Activated gamma-delta T cell (primary cell): Measurements from ENCODE around the gene PEMT.

Experiments used
- DNase-seq: peaks from one replicate; lab custom pipeline; 2025; lab: John Stamatoyannopoulos, UW

PEMT gene

DNA sequence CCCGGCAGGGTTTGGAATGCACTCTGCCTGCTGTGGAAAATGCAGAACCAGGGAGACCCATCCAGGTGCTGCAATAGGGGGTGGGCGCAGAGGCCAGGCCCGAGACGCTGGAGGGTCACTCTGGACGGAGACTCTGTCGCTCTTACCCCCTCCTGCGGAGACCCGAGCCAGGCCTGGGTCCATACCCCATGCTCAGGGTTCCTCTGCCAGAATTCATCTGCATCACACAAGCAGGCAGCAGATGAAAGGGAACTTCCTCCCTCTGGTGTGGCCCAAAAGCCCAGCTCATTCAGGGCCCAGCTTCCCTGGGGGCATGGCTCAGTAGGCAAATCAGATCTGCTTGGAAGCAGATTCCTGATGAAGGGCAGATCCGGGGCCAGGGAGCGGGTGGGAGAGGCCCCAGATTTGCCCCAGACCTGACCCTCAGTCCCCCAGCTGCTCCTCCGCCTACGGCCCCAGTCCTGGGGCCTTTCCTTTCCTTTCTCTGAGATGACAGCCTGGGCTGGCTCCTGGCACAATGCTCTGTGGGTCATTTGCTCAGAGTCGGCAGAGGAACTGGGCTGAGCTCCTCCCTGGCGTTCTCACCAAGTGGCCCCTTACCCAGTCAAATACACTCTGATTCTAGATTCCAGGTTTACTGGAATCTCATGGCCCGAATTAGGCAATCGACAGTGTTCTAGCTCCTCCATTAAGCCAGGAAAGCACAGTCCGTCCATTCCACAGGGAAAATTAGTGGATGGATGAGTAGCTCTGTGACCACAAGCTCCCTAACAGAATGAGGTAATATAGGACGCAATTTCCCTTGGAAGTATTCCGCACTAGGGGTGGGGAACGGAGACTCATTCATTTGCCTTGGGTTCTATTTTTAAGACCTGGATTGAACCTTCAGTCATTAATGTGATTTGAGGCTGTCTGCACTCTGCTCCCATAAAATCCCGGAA lies 76.2 kb downstream of the PEMT start:
- DNase-seq = no peak

DNA sequence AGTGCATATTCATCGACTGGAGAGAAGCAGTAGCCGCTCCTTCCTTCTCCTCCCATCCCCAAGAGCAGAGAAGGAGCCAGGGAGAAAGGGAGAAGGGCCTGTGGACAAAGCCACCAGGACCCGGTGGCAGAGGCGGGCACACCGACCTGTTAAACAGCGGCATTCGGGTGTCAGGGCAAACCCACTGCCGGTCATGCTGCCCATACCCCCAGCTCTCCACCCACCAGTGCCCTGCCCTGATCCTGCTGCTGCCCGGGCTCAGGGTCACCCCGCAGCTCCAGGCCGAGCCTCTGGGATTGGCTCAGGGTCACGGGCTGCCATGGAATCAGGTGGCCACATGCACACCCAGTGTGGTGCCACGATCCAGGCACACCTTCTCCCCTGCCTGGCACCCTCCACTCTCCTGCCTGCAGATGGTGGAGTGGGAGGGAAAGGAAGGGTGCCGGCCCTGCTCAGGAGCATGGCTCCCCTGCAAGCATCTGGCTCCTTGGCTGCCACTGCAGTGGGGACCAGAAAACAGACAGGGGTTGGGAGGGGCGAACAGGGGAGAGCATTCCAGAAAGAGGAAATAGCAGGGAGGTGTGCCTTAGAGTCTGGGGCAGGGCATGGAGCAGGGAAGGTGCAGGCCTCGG lies 77.0 kb downstream of the PEMT start:
- no peak for DNase-seq

DNA sequence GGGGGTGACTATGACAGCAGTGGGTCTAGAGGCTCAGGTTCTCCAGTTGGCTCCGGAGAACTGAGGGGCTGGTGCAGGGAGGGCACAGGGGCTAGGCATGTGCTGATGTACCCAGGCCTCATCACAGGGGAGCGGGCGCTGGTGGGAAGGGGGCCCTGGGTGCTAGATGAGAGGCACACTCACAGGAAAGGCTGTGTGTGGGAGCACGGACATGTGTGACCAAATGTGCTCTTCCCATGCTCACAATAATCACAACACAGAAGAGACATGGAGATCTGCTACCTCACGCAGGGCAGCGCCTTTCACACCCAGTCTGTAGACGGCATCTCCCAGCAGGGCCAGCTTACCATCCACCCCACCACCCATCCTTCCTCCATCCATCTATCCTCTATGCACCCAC lies 77.9 kb downstream of the PEMT start:
- DNase-seq = no peak

DNA sequence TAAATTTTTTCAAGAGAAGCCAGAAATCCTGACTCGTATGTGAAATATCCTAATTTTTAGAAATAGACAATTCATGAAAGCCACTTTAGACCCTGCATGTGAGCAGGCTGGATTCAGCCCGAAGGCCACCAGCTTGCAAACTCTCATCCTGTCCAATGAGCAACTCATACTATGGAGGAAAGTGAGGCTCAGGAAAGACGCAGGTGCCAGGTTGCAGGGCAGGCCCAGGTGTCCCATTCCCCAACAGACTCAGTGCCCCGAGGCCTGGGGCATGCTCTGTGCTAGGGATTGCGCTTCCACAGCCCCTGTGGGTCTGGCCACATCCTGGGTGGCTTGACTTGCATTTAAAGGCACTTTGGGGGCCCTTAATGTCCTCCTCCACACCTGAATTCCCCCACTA lies 78.6 kb downstream of the PEMT start:
- no peak for DNase-seq

DNA sequence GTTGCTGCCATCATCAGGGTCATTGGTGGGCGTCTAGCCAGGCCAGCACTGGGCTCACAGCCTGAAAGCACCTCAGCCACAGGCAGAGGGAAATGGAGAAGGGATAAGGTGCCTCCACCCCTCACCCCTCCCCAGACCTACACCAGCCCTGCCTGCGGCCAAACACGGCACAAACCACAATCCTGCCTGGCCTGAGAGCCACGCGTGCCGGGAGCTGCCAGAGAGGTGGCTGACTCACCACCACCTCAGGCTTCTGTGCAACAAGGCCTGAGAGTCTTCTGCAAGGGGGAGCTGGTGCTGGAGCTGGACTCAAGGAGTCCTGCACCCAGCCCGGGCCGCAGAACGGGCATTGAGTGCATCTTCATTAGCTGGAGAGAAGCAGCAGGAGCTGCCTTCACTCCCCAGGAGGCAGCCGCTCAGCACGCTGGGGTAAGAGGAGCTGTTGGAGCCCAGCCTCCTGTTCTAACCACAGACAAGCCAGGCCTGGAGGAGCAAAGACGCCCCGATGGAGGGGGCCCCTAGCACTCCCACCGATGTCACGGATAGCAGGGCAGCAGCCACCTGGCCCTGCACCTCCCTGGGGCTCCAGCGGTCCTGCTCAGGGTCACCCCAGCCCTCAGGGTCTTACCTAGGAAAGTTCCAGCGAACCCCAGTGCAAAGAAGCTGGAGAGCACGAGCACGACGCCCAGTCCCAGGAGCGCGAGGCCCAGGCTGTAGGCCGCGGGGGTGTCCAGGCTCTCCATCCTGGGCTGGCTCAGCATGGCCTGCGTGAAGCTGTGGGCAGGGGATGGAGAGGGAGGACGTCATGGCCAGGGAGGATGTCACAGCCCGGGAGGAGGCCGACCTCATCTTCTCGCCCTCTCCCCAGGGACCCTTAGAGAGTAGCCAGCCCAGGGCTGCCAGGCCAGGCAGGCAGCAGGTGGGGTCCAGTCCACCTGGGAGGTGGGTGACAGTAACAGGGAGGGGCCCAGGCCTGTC lies 79.3 kb downstream of the PEMT start:
- DNase-seq = no peak

DNA sequence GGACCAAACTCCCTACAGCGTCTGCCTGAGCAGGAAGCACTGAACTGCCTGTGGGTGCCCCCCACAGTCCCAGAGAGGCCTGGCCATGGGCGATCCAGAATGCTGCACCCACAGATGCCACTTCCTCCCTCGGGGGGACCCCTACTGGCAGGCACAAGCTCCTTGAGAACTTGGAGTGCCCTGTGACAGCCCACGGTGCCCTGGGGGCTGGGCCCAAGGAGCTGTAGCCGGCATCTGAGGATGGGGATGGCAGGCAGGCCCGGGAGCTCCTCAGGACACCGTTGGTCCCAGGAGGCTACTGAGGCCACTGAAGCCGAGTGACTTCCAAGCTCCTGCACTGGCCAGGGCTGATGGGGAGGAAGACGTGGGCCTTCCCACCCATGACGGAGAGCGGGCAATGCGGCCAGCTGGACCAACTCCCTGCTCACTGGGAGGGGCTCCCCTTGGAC lies 80.2 kb downstream of the PEMT start:
- no peak for DNase-seq

DNA sequence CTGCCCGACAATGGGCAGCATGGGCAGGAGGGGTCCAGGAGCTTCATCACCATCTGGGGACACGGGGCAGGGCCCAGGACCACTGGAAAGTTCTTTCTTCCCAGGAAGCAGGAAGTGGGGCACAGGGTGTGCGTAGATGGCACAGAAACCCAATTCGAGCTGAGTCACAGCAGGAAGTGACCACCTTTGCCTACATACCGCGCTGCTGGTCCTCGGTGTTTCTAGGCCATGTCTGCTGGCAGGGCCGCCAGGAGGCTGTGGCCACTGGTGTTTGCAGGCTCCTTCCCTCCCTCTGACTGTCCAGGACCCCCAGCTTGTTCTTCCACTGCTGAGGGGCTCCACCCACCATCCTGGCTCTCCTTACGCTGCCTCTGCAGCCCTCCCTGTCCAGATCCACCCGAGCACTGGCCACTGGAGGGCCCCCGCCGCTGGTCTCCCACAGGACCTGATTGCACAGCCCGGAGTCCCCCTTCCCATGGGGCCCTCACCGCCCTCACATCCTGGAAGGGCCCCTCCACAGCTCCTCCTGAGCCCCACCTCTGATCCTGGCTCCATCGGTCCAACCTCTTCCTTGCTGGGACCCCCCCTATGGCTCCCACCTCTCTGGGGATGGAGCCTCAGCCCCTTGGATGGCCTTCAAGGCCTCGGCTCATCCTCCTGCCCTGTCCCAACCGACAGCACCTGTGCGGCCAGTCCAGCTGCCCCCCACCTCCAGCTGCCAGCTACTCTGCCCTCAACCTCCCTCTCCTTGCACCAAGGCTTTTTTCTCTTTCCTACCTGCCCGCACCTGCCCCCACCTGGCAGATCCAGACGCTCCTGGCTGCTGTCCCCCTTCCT lies 80.8 kb downstream of the PEMT start:
- DNase-seq = no peak

DNA sequence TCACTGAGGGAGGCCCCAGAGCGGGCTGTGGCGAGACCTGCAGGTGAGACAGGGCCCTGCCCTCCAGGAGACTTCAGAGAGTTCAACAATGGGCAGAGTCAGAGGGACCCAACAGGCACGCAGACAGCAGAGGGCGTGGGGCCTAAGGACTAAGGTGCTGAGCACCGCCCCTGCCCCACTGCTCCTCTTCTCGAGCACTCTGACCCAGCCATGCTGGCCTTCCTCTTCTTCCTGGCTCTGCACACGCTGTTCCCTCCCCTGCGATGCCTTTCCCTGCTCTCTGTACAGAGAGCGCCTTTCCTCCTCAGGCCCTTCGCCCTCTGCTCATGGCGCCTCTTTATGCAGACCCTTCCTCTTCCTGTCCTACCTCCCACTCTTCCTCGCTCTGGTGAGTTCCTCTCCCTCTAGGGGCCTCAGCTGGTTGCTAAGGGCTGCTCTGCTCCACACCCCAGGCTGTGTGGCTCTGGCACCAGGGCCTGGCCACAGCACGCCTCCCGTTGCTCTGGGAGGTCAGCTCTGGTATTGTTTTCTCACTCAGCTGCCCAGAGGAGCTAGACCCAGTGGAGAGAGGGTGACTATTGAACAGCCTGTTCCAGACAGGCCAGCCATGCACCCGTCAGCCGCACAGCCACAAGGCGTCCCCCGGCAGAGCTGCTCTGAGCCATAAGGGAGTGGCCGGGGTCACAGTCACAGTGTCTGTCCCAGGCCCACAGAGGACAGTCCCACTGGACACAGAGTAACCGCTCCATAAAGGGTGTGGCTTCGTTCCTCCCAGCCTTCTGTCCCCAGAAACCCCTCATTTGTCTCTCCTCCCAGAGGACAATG lies 81.7 kb downstream of the PEMT start:
- DNase-seq = no peak

DNA sequence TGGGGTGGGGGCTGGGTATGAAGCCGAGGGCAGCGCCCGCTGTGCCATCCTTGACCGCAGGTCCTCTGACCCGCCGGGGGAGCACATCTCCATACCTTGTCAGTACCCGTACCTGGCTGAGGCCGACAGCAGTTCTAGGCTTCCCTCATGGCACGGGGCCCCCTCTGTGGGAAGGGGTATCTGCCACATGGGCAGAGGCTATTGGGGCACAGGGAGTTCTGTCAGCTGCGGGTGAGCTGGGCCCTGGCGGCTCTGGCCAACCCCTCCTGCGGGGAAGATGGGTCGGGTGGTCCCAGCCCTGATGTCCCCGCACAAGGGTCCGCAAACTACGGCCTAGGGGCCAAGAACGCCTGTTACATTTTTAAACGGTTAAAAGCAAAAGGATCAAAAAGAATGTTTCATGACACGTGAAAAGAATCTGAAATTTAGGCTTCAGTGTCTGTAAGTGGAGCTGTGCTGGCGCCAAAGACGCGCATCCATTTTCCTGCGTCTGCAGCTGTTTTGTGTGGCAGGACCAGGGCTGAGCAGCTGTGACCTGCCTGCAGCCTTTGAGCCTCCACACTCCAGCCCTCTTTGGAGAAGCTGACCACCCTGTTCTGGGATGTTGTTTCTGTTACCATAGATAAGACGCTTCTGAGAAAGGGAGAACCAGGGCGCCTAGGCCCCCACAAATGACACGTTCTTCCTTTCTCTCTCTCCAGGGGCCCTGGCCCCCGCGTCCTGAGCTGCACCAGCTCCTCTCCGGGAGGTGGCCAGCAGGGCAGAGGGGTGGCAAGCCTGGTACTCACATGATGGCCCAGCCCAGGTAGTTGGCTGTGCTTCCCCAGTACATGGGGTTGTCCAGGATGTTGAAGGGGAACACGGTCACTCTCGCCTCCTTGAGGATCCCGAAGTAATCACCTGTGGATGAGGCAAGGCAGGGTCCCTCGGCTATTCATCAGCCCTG lies 82.6 kb downstream of the PEMT start:
- no peak for DNase-seq

DNA sequence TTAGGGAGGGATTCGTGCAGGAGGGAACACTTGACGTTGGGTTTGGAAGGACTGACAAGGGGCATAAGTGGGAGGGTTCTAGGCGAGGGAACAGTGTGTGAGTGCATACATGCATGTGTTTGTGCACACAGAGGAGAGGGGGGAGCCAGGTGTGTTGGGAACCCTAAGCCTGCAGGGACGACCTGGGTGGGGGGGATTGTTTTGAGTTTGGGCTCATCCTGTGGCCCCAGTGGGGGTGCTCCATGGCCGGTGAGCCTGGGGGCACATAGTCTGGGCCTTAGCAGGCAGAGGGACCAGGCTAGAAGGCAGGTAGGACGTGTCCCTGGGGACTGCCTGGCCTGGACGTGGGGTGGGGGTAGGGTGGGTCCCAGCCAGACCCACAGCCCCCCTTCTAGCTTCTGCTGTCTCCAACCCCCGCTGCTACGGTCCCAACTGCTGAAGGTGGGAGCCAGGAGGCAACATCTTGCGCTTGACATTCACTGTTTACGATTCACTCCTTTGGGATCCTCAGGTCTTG lies 83.4 kb downstream of the PEMT start:
- no peak for DNase-seq

DNA sequence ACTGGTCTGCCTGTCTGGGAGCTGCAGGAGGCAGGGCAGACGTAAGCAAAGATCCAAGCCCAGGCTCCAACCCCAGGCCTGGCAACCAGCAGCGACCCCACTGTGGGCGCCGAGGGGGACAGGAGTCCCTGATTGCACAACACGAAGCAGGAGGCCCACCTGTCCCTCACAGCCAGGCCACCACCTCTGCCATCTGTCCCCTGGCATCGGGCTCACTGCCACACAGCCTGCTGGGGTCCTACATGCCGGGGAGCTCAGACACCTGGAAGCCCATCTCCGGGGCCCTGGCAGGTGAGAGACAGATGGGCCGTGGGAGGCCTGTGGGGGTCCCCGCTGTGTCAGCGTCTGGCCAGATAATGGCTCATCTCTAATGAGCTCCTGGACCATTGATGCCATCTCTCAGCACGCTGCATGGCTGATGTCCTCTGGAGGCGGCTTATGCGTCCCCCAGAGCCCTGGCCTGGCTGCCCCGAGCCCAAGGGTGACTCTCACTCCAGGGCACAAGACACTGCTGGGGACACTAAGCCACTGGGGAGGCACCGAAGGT lies 84.0 kb downstream of the PEMT start:
- no peak for DNase-seq

DNA sequence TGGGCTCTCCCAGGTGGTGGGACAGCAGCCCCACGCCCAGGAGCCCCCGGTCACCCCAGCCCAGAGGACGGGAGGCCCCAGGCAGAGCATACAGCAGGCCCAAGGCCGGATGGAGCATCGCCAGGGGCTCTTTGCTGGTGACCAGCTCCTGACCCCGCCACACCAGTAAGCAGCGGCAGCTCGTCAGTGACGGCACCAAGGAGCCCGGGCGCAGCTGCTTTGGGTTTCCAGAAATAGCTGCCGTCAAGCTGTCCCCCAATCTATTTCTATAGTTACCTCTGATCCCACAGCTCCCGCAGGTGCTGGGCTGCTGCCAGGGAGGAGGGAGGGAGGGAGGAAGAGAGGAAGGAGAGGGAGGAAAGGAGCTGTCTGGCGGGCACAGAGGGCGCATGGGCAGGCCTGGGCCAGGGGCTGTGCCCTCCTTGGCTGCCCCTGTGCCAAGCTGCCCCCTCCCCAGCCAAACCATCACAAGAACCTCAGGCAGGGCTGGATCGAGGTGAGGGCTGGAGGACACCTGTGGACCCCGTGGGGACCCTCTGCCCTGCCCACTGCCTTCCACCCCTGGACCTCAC lies 84.5 kb downstream of the PEMT start:
- no peak for DNase-seq

DNA sequence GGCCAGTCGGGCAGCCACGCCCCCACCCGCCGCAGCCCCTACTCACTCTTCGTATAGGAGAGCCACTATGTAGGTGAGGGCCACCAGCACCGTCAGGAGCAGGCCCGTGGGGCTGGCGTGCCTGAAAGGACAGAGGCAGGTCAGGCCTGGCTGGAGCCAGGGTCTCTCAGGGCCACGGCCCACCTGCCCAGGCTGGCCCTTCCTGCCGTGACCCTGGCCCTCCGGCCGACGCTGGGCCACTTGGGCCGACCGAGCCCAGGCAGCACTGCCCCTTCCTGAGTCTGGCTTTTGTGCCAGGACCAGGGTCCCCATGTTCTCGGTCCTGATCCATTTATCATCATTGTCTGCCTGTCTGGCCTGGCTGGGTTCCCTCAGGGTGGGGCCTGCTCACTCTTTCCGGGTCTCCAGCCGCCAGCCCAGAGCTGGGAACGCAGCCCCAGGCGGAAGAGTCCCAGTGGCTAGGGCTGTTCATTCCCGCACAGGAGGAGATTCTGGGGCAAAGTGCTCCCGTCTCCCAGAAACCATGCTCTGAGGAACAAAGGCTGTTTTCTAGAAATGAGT lies 85.2 kb downstream of the PEMT start:
- no peak for DNase-seq

DNA sequence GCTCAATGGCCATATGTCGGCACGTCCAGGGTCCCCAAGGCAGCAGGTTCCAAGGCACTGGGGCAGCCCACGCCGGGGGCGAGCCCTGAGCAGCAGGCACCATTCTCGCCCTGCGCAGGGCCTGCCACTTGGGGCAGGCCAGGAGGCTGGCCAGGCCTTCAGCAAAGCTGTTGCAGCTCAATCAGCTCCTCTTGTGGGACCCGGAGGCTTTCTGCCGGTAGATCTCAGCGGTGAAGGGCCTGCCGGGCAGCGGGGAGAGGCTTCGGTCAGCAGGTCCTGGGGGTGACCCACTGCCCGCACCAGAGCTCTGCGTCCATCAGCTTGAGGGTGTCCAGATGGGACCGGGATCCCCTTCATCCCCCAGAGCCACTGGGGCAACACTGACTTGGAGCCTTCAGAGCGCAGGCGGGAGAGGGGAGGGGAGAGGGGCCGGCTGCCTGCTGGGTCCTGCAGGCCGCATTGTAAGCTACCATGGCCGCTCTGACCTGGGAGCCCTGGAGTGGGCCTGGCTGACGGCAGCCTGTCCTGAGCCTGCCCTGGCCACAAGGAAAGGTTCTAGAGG lies 85.8 kb downstream of the PEMT start:
- no peak for DNase-seq

DNA sequence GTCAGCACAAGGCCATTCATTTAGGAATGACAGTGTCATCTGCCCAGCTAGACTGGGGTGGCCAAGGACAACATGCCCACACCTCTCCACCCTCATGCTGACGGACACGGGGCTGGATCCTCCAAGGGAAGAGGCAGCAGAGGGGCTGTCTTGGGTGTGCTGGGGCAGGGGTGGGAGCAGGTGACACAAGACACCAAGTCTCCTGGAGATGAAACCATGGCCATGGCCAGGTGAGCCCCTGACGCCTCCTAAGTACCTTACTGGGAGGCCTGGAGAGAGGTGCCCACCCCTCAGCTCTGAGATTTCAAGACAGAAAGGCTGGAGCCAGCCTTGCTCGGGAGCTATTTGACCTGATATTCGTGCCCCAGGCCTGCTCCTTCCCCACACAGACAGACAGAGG lies 86.4 kb downstream of the PEMT start:
- DNase-seq = no peak

DNA sequence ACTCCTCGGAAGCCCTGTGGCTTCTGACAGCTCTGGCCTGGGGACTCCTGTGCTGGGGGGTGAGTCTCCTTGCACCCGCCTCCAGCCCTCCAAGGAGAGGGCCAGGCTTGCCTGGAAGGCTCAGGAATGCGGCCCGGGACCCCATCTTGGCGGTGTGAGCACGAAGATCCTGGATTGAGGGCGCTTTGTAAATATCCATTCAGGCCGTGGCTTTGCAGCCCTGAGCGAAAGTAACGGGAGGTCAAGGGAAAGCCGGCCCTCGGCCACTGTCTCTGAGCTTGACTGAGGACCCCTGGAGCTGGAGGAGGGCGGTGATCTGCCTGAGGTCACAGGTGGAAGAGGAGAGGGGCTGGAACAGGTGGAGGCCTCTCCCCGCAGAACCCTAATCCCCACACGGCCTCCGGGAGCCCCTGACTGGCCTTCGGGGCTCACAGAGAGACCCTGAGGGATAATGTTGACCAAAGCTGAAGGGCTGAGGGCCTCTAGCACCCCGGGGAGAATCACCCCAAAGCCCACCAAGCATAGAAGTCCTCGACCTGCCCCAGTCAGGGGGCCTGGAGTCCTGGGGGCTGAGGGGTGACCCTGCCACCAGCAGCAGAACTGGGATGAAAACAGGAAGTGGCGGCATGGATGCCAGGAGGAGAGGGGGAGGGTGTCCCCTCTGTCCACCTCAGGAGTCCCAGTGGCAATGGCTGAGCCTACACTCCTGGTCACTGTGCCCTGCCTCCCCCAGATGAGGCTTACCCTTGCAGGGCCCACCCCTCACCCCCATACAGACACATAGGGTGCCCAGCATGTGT lies 87.0 kb downstream of the PEMT start:
- DNase-seq = no peak
